ENCODE measurements around the gene HYAL3. TPM values are rescaled to one million over a fixed set of nuclear protein-coding genes. Genes with fewer than 3 reads are reported as not detected.
"Not testable (repeated sequence)": the region's sequence is repeated elsewhere in the genome, so short reads cannot be mapped to it uniquely, and the experiment has no call there.

HYAL3 gene
- total RNA-seq, 1 experiment from 2014 or later = 3.6 TPM

DNA sequence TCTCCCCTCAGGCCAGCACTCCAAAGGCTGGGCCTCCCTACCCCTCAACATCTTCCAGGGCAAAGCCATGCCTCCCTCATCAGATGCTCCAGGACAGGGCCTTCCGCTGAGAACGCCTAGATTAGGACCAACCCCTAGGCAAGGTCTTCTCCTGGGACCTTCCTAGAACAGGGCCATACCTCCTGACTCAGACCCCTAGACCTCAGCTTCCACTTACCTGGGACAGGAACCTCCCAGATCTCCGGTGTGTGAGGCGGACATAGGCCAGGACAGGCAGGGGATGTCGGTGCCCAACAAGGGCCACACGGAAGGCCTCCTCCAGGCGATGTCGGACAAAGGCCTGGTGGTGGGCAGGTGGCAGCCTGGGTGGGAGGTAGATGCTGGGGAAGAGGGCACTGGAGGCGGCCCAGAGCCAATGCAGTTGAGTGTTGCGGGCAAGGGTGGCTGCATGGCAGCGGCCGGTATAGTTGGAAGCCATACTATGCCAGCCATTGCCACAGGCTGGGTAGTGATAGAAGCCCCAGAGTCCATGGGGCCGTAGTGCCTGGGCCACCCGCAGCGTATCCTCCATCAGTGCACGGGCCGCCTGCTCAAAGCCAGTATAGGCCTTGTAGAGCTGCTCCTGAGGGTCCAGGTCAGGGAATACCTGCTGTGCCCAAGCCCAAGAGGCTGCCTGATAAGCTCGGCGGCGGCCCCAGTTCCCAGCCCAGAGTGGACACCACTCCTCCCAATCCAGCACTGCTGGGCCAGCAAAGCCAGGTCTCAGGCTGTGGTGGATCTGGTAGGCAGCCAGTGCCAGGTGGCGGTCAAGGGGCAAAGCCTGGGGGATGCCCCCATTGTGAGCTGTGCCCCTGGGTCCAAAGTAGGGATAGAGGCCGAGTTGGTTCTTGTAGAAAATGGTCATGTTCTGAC lies 4.5 kb downstream of the HYAL3 start:
- H3K36me3 ChIP-seq = peaks cover 8% of the 10 kb centered on the region
- no peaks in the 10 kb centered on the region; the same call in 1 of the 2 replicates for H3K4me1 ChIP-seq
- H3K4me3 ChIP-seq = no peak overlapping the region
- H3K9me3 ChIP-seq (replicated peaks) = no peaks in the 10 kb centered on the region
- DNase-seq = no peak
- no peak overlapping the region for H3K27ac ChIP-seq
- H3K27me3 ChIP-seq = no peaks in the 10 kb centered on the region

GRCh38 chr3:50294089-50294488 lies 5.1 kb downstream of the HYAL3 start:
- no peaks in the 10 kb centered on the region for H3K9me3 ChIP-seq (replicated peaks)
- no peak for DNase-seq
- no peaks in the 10 kb centered on the region for H3K27me3 ChIP-seq
- H3K4me1 ChIP-seq = no peaks in the 10 kb centered on the region; the same call in 1 of the 2 replicates
- H3K4me3 ChIP-seq = no peak overlapping the region
- H3K27ac ChIP-seq = no peak overlapping the region
- peaks cover 13% of the 10 kb centered on the region for H3K36me3 ChIP-seq

DNA sequence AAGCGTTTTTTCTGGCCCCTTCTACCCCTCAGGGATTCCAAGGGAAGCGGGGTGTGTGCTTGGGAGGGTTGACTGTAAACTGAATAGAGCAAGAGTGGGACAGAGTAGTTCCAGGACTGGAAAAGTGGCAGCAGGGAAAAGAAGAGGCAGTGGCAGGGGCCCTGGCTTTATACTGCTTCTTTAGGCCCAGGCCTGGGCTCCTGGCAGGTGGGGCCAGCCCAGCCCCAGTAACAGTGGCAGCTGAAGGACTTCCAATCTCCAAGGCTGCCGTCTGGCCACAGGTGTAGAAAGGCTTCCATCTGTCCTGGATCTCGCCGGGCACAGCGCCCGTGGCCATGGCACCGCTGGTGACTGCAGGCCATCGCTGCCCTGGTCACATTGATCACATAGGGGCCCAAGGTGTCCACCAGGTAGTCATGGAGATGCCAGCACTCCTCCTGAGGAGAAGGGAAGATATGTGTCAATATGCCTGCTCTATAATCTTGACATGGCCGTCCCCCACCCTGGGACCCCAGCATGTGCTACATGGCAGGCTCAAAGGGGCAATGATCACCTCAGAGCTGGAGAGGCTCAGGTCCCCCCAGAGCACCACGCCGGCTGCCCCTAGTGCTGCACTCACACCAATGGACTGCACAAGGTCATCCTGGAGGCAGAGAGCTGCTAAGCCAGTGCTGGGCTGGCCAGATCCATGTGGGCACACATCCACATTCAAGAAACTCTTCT lies 6.0 kb downstream of the HYAL3 start:
- Histone ChIP-seq H3K36me3 (peaks cover 19% of the 10 kb centered on the region), H3K27ac (no peak overlapping the region; the same call in 1 of the 2 replicates), H3K27me3 (no peaks in the 10 kb centered on the region), H3K4me3 (peak overlapping the region; percentile 79), H3K4me1 (no peaks in the 10 kb centered on the region; the same call in 1 of the 2 replicates), H3K9me3 (replicated peaks) (no peaks in the 10 kb centered on the region)
- DNase-seq = no peak

DNA sequence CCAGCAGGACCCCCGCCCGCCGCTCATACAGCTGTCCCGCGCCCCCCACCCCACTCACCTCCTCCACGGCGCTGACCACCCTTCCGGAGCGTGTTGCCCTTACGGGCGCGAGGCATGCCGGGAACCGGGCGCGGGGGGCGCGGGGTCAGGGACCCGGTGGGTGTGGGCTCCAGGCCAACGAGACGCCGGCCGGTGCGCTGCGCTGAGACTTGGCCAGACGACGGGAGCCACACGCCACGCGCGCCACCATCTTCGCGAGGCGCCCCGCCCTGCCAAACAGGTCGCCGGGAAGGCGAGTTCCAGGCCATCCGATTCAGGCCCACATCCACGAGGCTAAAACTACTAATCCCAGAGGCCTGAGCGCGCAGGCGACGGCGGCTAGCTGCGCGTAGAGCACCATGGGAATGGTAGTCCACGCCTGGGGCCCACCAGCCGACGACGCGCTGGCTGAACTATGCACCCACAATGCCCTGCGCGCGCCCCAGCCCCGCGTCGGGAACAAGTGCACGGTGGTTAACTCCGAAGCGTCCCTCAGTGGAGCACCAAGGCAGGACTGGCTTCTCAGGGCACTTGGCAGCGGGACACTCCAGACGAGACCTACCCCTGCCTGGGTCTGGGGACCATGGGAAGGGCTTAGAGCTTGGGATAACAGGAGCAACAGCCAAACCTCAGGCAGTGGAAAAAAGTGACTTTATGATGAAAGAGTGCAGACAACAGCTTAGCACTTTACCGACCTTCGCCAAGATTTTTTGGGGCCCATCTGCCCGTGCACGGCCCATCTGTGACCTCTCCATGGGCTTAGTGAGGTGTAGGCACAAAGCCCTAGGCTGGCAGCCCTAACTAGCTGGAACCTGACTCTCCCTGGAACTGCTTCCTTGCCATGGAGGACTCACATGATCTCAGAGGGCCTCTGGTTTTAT lies 6.8 kb downstream of the HYAL3 start, which contains the start of gene IFRD2:
IFRD2 (minus strand) TSS at position 271 of the 920 bp plus-strand sequence; CDS start at position 116, 155 bp downstream.
- peak within 1 kb of the TSS; percentile 79 for H3K4me3 ChIP-seq
- DNase-seq = peak; percentile 96 to 97
- H3K9me3 ChIP-seq (replicated peaks) = no peaks in the 10 kb centered on the region
- H3K36me3 ChIP-seq = peaks cover 24% of the 10 kb centered on the region
- H3K27ac ChIP-seq = peak within 1 kb of the TSS; percentile 77
- H3K27me3 ChIP-seq = no peaks in the 10 kb centered on the region
- H3K4me1 ChIP-seq = no peaks in the 10 kb centered on the region; the same call in 1 of the 2 replicates

DNA sequence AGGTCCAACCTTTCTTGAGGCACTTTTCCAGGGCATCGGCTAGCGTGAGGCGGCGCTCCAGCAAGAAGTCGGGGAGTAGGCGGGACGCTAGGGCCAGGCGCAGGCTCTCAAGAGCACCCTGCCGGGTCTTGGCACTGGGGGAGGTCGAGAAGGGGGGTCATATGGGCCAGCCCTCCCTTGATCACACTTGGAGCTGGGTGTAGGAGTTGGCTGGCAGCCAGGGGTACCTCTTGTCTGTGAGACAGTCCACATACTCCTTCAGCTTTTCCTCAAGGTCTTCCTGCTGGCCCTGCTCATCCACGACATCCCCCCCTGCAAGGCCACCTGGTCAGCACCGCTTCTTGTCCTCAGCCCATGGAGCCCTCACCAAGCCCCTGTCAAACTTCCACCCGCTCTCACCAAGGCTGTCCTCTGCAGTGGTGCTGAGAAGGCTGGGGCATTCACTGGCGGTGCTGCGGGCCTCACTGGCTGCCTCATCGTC lies 9.0 kb downstream of the HYAL3 start:
- no peaks in the 10 kb centered on the region; the same call in 1 of the 2 replicates for H3K4me1 ChIP-seq
- DNase-seq = no peak
- H3K9me3 ChIP-seq (replicated peaks) = no peaks in the 10 kb centered on the region
- H3K4me3 ChIP-seq = no peak overlapping the region
- no peak overlapping the region for H3K27ac ChIP-seq
- H3K27me3 ChIP-seq = no peaks in the 10 kb centered on the region
- H3K36me3 ChIP-seq = peaks cover 24% of the 10 kb centered on the region

- no peak overlapping the region for H3K27ac ChIP-seq
- H3K27me3 ChIP-seq = no peaks in the 10 kb centered on the region
- DNase-seq = no peak
- H3K4me3 ChIP-seq = no peak overlapping the region
- H3K4me1 ChIP-seq = no peaks in the 10 kb centered on the region; the same call in 1 of the 2 replicates
- peaks cover 24% of the 10 kb centered on the region for H3K36me3 ChIP-seq
- no peaks in the 10 kb centered on the region for H3K9me3 ChIP-seq (replicated peaks)
Observed at GRCh38 chr3:50289130-50289529, 10.1 kb downstream of the HYAL3 start.

DNA sequence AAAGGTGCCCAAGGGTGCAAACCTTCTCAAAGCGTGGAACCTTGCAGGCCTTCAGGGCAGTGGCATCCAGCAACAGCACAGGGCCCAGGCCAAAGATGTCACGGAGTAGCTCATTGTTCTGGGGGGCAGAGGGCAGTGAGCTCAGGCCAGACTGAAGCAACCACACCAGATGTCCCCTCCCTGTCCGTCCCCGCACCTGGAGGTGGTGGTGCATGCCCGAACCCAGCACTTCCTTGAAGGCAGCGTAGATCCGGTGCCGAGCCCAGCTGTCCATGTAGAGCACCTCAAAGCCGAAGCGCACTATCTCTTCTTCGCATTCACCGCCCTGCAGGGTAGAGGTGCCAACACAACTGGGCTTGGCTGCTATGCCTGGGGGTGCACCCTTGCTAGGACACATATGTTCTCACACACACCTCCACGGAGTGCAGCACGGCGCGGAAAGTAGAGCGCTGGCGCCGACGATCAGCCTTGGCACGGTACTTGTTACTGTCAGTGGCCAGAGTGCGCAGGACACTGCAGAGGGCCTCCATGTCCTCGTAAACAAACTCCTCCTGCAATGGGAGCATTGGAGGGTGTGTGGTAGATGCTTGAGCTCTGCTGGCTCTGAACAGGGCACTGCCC lies 10.7 kb downstream of the HYAL3 start:
- Histone ChIP-seq H3K36me3 (peaks cover 24% of the 10 kb centered on the region), H3K9me3 (replicated peaks) (no peaks in the 10 kb centered on the region), H3K4me1 (no peaks in the 10 kb centered on the region; the same call in 1 of the 2 replicates), H3K27ac (no peak overlapping the region), H3K4me3 (no peak overlapping the region), H3K27me3 (no peaks in the 10 kb centered on the region)
- no peak for DNase-seq

- H3K4me3 ChIP-seq = no peak overlapping the region
- no peak for DNase-seq
- no peaks in the 10 kb centered on the region for H3K27me3 ChIP-seq
- peaks cover 24% of the 10 kb centered on the region for H3K36me3 ChIP-seq
- H3K27ac ChIP-seq = no peak overlapping the region
- H3K4me1 ChIP-seq = no peaks in the 10 kb centered on the region
- H3K9me3 ChIP-seq (replicated peaks) = no peaks in the 10 kb centered on the region
Observed at GRCh38 chr3:50287262-50287661, 11.9 kb downstream of the HYAL3 start.

- H3K4me3 ChIP-seq = no peak overlapping the region
- H3K27ac ChIP-seq = no peak overlapping the region
- DNase-seq = no peak
- no peaks in the 10 kb centered on the region for H3K9me3 ChIP-seq (replicated peaks)
- H3K4me1 ChIP-seq = no peaks in the 10 kb centered on the region
- no peaks in the 10 kb centered on the region for H3K27me3 ChIP-seq
- H3K36me3 ChIP-seq = peaks cover 24% of the 10 kb centered on the region
Observed at GRCh38 chr3:50286322-50287227, 12.6 kb downstream of the HYAL3 start.

DNA sequence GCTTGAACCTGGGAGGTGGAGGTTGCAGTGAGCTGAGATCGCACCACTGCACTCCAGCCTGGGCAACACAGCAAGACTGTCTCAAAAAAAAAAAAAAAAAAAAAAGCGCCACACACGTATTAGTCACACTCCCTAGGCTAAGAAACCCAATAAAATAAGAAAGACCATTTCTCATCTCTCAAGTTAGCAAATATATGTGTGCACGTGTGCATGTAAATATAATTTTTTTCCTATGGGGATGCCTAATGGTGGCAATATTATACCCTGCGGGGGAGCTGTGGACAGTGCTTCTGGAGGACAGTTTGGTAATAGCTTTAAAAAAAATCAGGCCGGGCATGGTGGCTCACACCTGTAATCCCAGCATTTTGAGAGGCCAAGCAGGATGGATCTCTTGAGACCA lies 15.1 kb downstream of the HYAL3 start:
- peaks cover 12% of the 10 kb centered on the region; the same call in 1 of the 2 replicates for H3K36me3 ChIP-seq
- DNase-seq, H3K4me1 ChIP-seq: not testable (repeated sequence)

DNA sequence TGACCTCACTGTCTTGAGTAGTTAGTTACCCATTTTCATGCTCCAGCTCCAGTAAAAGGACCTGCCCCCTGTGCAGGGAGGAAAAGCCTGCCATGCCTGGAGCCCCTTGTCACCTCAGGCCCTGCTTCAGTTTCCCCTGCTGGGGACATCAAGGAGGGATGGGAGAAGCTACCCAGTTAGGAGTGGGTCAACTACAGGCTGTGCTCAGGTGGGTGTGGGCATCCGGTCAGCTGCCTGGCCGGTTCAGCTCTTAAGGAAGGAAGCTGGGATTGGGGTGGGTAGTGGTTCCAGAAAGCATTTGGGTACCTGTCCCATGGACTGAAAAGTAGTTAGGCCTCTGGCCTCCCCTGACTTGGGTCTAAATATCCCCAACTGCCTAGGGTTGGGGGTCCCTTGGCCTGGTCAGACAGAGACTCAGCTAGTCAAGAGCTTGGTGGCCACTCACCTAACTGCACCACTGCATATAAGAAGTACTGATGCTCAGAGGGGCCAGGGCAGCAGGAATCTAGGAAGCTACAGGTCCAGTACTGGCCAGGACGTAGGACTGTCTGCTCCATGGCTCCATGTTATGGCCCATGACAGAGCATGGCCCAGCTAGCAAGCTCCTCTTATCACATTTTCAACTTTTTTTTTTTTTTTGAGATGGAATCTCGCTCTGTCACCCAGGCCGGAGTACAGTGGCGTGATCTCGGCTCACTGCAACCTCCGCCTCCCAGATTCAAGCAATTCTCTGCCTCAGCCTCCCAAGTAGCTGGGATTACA lies 19.8 kb downstream of the HYAL3 start:
- no peak overlapping the region for H3K27ac ChIP-seq
- H3K4me3 ChIP-seq = no peak overlapping the region
- H3K9me3 ChIP-seq (replicated peaks) = no peaks in the 10 kb centered on the region

More for the DNA sequence above, 15.1 kb downstream of the HYAL3 start:
- H3K4me3 ChIP-seq; H3K27ac ChIP-seq; H3K27me3 ChIP-seq; H3K9me3 ChIP-seq (replicated peaks): not testable (repeated sequence)

GRCh38 chr3:50278880-50279224 lies 20.4 kb downstream of the HYAL3 start, which contains the start of gene LSMEM2:
LSMEM2 (plus strand) TSS chr3:50279087; CDS start chr3:50279114, 27 bp downstream.
- no peak for DNase-seq
- no peaks in the 10 kb centered on the region for H3K36me3 ChIP-seq
- no peaks in the 10 kb centered on the region for H3K4me1 ChIP-seq
- H3K27me3 ChIP-seq = no peaks in the 10 kb centered on the region
- no peak within 1 kb of the TSS for H3K27ac ChIP-seq
- H3K9me3 ChIP-seq (replicated peaks) = no peaks in the 10 kb centered on the region
- H3K4me3 ChIP-seq = no peak within 1 kb of the TSS

More for the DNA sequence above, 19.8 kb downstream of the HYAL3 start:
- Histone ChIP-seq H3K4me1 (no peaks in the 10 kb centered on the region), H3K27me3 (no peaks in the 10 kb centered on the region), H3K36me3 (no peaks in the 10 kb centered on the region)
- DNase-seq = no peak

Measured in SJCRH30 (cell line).